A673 (cell line): ENCODE results near the gene FERMT3. TPM values are rescaled to one million over a fixed set of nuclear protein-coding genes. Genes with fewer than 3 reads are reported as not detected.

Source experiments
- BruUV-seq: library from RNA; stranded (reverse); fragments of 400-500 nt; replicated peaks from 2 replicates; lab custom pipeline; 2021; lab: Mats Ljungman, UMichigan
- CTCF ChIA-PET: fragments of 300-600 bp; sonication (Branson Sonifier 250); formaldehyde crosslinking; loops from one replicate; lab custom pipeline; 2022; ENCODE audit warnings: antibody characterized with exemption; lab: Charles Lee
- POLR2A ChIA-PET: fragments of 300-600 bp; sonication (Branson Sonifier 250); formaldehyde crosslinking; loops from one replicate; lab custom pipeline; 2022; ENCODE audit warnings: antibody characterized with exemption; ENCODE audit not compliant: low non-redundant PET; lab: Charles Lee
- DNase-seq: peaks from one replicate; pipeline ENCODE4 v3.0.0-alpha.2; 2015; ENCODE audit warnings: low spot score
- H3K27ac ChIP-seq: fragments of 200-600 bp; sonication (generic); 2 replicates; pipeline ENCODE4 v1.5.1; 2016; ENCODE audit warnings: mixed run types, low read depth, mild to moderate bottlenecking, mixed read lengths, antibody characterized with exemption, low read length; ENCODE audit not compliant: poor library complexity, severe bottlenecking
- H3K27me3 ChIP-seq: fragments of 200-600 bp; sonication (generic); replicated peaks from 2 replicates; pipeline ENCODE4 v1.6.1; 2017; ENCODE audit warnings: mixed run types, low read depth, mild to moderate bottlenecking, mixed read lengths, antibody characterized with exemption, low read length; ENCODE audit not compliant: insufficient read depth, poor library complexity
- H3K36me3 ChIP-seq: fragments of 200-600 bp; sonication (generic); 2 replicates; pipeline ENCODE4 v1.6.1; 2016; ENCODE audit warnings: mixed run types, mild to moderate bottlenecking, mixed read lengths, antibody characterized with exemption, low read length; ENCODE audit not compliant: insufficient read depth, poor library complexity, severe bottlenecking
- H3K4me1 ChIP-seq: fragments of 200-600 bp; sonication (generic); 2 replicates; pipeline ENCODE4 v1.6.1; 2017; ENCODE audit warnings: mixed run types, mild to moderate bottlenecking, mixed read lengths, antibody characterized with exemption, low read length; ENCODE audit not compliant: insufficient read depth, poor library complexity, severe bottlenecking
- H3K4me3 ChIP-seq: fragments of 200-600 bp; sonication (generic); 2 replicates; pipeline ENCODE4 v1.5.1; 2016; ENCODE audit warnings: low read depth, mixed run types, mild to moderate bottlenecking, mixed read lengths, low read length; ENCODE audit not compliant: poor library complexity, severe bottlenecking
- H3K9me3 ChIP-seq: fragments of 200-600 bp; sonication (generic); 2 replicates; pipeline ENCODE4 v1.6.1; 2016; ENCODE audit warnings: mixed run types, low read depth, mild to moderate bottlenecking, mixed read lengths, antibody characterized with exemption, low read length; ENCODE audit not compliant: poor library complexity, severe bottlenecking
- EZH2 ChIP-seq: fragments of 200-600 bp; sonication (generic); IDR thresholded peaks from 2 replicates; pipeline ENCODE4 v1.6.1; 2017; ENCODE audit warnings: borderline replicate concordance, low read depth, mild to moderate bottlenecking, mixed read lengths, antibody characterized with exemption, low read length; ENCODE audit not compliant: poor library complexity, severe bottlenecking
- intact Hi-C: fragments of 100-400 bp; cut with micrococcal nuclease; formaldehyde crosslinking; loops from one replicate; pipeline ENCODE4 v1.10.0; 2022; ENCODE audit not compliant: unreplicated experiment
- total RNA-seq: library from RNA; stranded (reverse); gene quantifications from 2 replicates; pipeline ENCODE4 v1.2.3, GENCODE V29; 2021
- TF ChIP-seq, protein P1 (sequence below): fragments of 300-800, 200-600 bp; sonication (generic); conservative IDR thresholded peaks from 2 replicates; pipeline ENCODE4 v1.5.1; 2017; ENCODE audit warnings: low read depth, mild to moderate bottlenecking, antibody characterized with exemption, low read length, moderate library complexity, mixed read lengths

FERMT3 gene
- total RNA-seq, 1 experiment from 2014 or later = 99.3 TPM

DNA sequence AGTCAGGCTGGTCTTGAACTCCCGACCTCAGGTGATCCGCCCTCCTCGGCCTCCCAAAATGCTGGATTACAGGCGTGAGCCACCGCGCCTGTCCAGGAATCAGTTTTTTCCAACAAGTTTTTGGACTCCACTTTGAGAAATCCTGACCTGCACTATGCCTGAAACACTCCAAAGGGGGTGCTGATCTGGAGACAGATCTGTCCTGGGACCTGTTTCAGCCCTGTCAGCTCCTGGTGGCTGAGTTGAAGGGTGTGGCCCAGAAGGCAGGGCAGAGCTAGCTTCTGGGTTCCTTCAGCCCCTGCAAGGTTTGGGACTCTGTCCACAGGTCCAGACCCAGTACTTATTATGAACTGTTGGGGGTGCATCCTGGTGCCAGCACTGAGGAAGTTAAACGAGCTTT is 25.0 kb downstream of the FERMT3 start:
- POLR2A ChIA-PET = no interaction called here
- TF ChIP-seq, protein P1, sequence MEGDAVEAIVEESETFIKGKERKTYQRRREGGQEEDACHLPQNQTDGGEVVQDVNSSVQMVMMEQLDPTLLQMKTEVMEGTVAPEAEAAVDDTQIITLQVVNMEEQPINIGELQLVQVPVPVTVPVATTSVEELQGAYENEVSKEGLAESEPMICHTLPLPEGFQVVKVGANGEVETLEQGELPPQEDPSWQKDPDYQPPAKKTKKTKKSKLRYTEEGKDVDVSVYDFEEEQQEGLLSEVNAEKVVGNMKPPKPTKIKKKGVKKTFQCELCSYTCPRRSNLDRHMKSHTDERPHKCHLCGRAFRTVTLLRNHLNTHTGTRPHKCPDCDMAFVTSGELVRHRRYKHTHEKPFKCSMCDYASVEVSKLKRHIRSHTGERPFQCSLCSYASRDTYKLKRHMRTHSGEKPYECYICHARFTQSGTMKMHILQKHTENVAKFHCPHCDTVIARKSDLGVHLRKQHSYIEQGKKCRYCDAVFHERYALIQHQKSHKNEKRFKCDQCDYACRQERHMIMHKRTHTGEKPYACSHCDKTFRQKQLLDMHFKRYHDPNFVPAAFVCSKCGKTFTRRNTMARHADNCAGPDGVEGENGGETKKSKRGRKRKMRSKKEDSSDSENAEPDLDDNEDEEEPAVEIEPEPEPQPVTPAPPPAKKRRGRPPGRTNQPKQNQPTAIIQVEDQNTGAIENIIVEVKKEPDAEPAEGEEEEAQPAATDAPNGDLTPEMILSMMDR = no peak
- TF ChIP-seq EZH2 = no peak
- DNase-seq = no peak
- no TSS peak for BruUV-seq
- H3K9me3 ChIP-seq = no peaks in the 10 kb centered on the region
- no peaks in the 10 kb centered on the region for H3K36me3 ChIP-seq
- H3K4me3 ChIP-seq = no peak overlapping the region
- intact Hi-C loops = no loop called here
- peaks cover 27% of the 10 kb centered on the region for H3K4me1 ChIP-seq
- H3K27ac ChIP-seq = peak overlapping the region; percentile 37
- CTCF ChIA-PET = no interaction called here
- H3K27me3 ChIP-seq = no peaks in the 10 kb centered on the region

DNA sequence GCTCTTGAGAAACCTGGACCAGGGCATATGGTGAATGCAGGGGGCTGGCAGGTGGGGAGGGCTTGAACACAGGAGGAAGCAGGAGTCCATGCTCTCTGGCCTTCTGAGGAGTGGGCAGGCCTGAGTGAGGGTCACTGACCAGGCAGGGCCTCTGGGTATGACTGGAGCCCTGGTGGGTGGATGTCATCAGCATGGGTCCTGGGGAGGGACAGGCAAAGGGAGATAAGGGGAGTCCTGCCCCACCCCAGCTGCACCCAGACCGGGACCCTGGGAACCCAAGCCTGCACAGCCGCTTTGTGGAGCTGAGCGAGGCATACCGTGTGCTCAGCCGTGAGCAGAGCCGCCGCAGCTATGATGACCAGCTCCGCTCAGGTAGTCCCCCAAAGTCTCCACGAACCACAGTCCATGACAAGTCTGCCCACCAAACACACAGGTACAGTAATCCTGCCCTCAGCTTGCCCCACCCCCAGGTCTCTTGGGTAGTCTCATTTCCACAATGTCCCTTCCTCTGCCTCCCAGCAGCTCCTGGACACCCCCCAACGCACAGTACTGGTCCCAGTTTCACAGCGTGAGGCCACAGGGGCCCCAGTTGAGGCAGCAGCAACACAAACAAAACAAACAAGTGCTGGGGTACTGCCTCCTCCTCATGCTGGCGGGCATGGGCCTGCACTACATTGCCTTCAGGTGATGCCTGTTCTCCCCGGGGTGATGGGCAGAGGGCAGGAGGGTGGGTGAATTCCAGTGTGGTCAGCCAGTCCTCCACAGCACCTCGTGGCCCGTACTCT is 25.9 kb downstream of the FERMT3 start:
- ChIA-PET CTCF (interaction anchor here (0.8 kb wide), 1 partner anchor 28 kb away, joined by 5 read pairs; no protein-coding TSS in a partner anchor), POLR2A (no interaction called here)
- TF ChIP-seq EZH2 = no peak
- TF ChIP-seq, protein P1 = no peak
- Histone ChIP-seq H3K27ac (peak overlapping the region; percentile 37), H3K4me1 (peaks cover 21% of the 10 kb centered on the region), H3K27me3 (no peaks in the 10 kb centered on the region), H3K4me3 (no peak overlapping the region), H3K36me3 (peaks cover 4% of the 10 kb centered on the region), H3K9me3 (no peaks in the 10 kb centered on the region)
- intact Hi-C loops = no loop called here
- BruUV-seq = no TSS peak
- DNase-seq = no peak

DNA sequence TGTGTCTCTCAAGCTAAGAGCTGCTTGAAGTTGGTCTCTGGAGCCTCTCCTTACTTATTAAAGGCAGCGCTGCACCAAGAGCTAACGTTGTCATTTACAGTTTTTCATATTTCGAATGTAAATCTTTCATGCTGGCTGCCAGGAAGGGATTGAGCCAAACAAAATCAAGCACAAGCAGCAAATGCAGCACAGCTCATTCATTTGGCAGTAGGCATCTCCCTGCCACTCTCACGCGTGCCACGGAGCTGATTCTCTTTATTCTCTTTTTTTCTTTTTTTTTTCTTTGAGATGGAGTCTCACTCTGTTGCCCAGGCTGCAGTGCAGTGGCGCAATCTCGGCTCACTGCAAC is 26.4 kb downstream of the FERMT3 start:
- CTCF ChIA-PET = interaction anchor here (0.6 to 0.8 kb wide), 2 partner anchors 20 to 28 kb away, joined by 3 to 5 read pairs; no protein-coding TSS in a partner anchor
- H3K27ac ChIP-seq = peak overlapping the region; percentile 21

More for the DNA sequence above, 26.4 kb downstream of the FERMT3 start:
- Histone ChIP-seq H3K4me3 (no peak overlapping the region), H3K36me3 (peaks cover 9% of the 10 kb centered on the region), H3K27me3 (no peaks in the 10 kb centered on the region), H3K4me1 (peaks cover 18% of the 10 kb centered on the region), H3K9me3 (no peaks in the 10 kb centered on the region)
- no TSS peak for BruUV-seq
- DNase-seq = no peak
- POLR2A ChIA-PET = no interaction called here
- no peak for TF ChIP-seq EZH2
- TF ChIP-seq, protein P1 = no peak
- intact Hi-C loops = no loop called here
